RKO (cell line): ENCODE results near the gene AK8.
A peak's percentile ranks its signal among the peaks of the same experiment; 100 is the strongest.

Experiments
- DNase-seq: peaks from one replicate; pipeline ENCODE4 v3.0.0-alpha.2; 2016; ENCODE audit warnings: low spot score

AK8 gene

GRCh38 chr9:132887181-132888120, 9.4 kb upstream of the AK8 start:
- no peak for DNase-seq

DNA sequence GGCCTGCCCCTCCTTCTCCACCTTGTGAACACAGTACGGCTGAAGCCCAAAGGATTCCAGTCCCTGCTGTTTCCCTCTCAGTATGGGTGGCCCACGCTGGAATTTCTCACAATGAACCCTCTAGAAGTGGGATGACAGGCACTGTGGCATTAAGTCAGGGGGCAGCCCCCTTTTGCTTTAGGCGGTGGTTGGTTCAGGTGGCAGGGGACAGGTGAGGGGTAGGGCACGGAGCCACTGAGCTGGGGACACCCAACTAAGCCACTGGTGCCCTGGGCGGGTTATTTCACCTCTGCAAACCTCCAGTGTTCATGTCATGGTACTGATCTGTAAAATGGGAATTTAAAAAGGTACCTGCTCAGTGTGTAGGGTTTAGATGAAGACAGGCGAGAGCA, 8.2 kb upstream of the AK8 start:
- DNase-seq, result no peak

DNA sequence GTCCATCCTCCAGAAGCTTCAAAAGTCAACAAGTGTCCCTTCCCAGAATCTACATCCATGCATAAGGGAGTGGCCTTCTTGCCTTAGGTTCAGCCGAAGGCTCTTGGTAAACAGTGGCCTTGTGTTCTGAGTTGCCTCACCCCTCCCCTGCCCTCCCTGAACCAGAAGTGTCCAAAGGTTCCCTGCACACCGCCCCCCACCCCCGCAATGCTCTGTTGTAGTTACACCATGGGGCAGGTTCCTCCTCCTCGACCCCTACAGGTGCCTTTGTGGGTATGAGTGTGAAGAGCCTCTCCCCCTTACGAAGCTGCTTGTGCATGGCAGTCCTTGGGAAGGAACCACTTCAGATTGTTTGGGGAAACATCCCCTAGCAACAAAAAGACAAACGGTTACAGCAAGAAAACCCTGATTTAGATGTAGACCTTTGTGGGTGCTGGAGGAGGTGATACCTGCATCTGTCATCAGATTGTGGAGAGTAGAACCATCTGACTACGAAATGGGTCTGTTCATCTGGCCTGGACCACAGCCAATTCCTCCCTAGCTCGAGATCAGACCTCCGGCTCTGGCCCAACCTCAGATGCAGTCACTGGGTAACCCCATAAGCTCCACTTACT, 7.7 kb upstream of the AK8 start:
- no peak for DNase-seq

DNA sequence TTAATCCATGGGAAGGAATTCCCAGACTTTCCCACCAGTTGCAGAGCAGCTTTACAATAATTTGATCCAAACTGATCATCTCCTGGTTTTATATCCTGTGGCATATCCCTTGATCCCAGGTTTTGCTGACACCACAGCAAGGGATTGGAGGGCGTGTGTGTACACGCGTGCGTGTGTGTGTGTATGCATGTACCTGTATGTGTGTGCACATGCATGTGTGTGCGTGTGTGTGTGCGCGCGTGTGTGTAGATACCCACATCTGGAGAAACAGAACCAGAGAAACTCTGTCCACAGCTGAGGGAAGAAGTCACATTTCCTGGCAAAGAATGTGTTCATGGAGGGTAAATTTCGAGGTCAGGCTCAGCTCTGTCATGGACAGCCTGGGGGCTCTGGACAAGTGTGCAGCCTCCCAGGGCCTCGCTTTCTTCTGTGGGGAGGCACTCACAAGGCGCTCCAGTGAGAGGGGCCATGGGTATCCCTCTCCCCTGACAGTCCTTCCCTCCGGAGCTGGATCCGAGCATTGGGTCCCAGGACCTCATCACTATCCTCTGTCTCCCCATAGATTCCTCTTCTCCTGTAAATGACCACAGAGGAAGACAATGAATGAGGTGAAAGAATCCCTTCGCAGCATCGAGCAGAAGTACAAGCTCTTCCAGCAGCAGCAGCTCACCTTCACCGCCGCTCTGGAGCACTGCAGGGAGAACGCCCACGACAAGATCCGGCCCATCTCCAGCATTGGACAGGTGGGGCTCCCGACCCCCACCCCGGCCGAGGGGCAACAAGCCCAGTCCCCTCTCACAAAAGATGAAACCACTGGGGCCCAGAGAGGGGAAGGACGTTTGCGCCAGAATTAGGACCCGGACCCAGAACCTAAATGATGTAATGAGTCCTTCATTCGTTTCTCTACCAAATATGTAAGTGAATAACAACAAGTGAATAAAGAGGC, 5.5 kb upstream of the AK8 start:
- DNase-seq, result no peak

GRCh38 chr9:132882616-132883015, 4.5 kb upstream of the AK8 start:
- no peak for DNase-seq

DNA sequence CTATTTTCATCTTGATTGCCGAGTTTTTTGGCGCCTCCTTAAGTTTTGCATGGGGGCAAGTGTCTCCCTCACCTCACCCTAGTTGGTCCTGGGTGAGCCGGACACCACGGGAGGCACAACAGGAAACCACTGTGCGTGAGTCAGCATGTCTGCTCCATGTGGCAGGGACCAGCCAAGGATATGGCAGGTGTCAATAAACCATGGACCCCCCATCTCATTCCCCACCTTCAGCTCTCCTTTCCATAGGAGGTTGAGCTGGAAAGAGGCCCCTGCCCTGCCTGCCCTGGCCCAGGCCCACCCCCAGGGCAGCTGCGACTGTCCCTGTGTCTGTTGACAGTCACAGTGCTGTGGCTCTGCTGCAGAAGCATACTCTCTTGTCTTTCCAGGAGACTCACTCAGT, 3.7 kb upstream of the AK8 start:
- DNase-seq, result no peak

- DNase-seq, result no peak
Observed at GRCh38 chr9:132880324-132880661, 2.2 kb upstream of the AK8 start.

- peak; percentile 41 for DNase-seq
Observed at GRCh38 chr9:132879457-132880323, 1.6 kb upstream of the AK8 start.

DNA sequence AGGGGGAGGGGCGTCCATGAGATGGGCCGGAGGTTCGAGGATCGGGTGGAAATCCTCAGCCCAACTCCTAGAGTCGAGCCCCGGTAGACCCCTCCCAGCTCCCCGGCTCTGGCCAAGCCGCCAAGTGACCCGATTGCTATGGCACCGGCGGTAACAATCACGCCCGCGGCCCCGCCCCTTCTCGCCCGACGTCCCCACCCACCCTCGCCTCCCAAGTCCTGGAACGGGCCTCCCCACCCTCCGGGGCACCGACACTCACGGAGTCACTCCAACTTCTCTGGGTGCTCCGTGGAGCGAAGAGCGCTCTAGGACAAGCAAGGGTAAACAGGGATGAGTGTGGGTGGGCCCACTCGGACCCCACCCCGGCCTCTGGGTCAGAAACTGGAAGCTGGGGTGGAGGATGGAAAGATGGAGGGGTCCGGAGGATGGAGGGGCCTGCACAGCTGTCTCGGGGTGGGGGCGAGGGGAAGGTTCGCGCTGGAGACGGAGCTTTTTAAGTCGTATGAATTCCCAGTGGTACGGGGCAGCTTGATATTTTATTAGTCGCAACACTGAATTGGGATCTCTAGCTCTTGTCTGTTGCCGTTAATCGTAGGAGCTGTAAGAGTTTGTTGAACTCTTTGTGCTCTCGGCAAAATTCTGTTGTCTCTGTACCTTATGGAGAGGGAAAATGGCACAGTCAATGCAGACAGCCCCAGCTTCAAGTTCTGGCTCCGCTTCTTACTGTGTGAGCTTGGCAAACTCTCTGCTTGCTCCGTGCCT, 792 bp upstream of the AK8 start, which contains the start of gene SPACA9:
SPACA9 (plus strand) TSS at position 204 of the 762 bp plus-strand sequence. CDS start 5,050 bp downstream, outside the sequence.
- DNase-seq, result peak; percentile 55

DNA sequence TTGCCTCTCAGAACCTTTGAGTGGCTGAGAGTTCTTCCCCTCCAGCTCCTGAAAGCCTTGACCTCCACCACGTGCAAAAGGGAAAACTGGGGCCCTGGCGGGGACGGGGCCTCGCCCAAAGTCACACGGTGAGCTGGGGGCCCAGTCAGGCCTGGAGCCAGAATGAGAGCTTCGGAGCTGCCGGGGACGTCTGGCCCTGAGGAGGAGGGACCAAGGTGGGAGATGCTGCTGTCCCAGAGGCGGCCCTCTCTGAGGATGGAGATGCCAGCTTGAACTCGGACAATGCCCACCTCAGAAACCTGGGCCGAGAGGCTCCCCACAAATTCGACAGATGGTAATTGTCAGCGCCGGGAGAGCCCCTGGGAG, 643 bp downstream of the AK8 start:
- no peak for DNase-seq

DNA sequence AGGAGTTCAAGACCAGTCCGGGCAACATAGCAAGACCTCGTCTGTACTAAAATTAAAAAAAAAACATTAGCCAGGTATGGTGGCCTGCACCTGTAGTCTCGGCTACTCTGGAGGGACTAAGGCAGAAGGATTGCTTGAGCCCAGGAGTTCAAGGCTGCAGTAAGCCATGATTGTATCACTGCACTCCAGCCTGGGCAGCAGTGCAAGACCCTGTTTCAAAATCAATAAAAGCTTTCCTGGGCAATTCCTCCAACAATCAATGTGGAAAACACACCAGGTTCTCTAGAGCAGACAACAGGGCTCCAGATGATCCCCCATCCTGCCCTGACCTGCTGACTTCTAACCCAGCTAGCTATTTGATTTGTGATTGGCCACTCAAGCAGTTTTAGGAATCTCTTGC, 1.2 kb downstream of the AK8 start:
- no peak for DNase-seq

GRCh38 chr9:132875159-132875558, 2.9 kb downstream of the AK8 start:
- DNase-seq, result no peak

DNA sequence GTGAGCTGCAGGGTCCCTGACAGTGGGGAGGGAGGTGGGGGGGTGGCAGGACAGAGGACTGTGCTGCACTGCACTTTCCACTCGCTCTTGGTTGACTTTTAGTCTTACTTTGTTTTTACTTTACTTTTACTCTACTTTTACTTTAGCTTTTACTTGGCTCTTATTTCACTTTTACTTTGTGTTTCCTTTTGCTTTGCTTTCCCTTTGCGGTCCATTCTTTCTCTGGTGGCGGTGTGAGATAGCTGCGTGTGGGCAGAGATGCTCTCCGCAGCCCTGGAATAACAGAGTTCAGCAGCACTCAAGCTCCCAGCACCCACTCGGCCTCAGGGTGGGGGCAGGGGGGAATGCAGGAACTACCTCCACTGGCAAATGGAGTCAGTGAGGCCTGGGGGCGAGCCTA, 4.7 kb downstream of the AK8 start:
- no peak for DNase-seq

- no peak for DNase-seq
Observed at GRCh38 chr9:132869266-132869665, 8.8 kb downstream of the AK8 start.

DNA sequence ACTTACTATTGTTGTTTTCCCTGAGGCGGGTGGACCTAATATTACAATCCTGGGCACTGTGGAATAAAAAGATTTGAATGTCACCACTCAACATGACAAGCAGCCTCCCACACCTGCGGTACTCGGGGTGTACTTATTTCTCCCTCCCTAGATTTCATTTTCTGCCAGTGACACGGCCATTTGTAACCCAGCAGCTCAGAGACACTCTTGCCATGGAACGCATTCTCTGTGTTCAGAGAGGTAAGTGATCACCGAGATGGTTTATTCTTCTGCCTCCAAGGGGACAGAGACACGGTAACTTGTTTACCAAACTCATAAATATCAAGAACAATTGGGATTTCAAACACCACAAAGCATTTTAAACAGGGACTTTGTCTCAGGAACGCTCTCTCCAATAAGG, 11.2 kb downstream of the AK8 start:
- no peak for DNase-seq

DNA sequence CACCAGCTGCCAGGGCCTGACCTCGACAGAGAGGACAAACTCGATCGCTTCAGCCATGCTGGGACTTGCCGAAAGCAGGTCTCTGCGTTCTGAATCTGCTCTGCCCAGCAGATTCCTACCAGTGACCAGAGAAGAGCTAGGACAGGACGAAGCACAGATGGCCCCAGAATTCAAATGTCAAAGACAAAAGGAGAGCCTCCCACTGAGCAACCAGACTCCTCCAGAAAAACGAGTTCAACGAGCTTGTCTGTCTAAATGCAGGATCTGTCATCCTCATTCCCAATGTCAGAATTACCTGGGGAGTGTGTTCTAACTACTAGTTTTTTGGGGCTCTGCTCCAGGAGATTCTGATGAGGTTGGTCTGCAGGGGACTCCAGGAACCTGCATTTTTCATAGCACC, 13.4 kb downstream of the AK8 start:
- DNase-seq, result no peak

DNA sequence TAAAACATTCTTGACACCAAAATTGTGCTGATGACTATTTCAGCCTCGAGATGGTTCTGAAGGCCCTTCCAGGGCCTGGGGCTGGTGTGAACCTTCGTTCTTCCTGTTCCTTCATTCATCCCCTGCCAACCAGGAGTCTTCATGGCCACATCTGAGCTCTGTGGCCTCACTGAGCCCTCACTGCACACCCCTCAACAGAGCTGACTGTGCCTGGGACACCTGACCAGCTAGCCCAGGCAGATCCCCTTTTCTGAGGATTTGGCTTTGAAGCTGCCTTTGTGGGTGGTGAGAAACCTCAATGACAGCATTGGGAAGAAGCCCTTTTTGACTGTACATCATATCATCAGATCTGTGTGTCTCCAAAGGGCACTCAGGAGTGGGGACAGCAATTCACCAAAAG, 13.8 kb downstream of the AK8 start:
- DNase-seq, result no peak

DNA sequence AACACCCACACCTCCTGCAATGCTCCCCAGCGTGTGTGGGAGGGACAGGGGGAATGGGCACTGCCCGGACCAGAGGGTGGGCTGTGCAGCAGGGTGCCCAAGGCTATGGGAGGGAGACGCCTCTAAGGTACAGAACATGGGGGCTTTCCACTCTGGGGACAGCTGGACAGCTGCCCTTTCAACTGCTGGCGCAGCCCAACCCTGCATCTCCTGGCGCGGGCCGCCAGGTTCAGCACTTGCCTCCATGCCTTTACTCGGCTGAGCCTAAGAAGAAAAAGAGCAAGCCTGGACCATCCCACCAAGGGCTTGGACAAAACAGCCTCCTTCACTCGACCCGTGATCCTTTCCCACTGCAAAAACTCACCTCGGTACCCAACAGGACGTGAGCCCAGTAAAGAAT, 15.0 kb downstream of the AK8 start:
- no peak for DNase-seq

DNA sequence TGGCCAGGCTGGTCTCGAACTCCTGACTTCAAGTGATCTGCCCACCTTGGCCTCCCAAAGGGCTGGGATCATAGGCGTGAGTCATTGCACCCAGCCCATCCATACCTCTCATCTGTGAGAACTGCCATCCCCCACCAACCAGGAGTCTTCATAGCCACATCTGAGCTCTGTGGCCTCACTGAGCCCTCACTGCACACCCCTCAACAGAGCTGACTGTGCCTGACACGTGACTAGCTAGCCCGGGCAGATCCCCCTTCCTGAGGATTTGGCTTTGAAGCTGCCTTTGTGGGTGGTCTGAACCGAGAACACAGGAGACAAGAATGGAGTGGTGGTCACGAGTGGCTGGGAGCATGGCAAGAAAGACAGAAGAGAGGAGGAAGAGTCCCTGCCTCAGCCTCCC, 15.6 kb downstream of the AK8 start:
- DNase-seq, result no peak

DNA sequence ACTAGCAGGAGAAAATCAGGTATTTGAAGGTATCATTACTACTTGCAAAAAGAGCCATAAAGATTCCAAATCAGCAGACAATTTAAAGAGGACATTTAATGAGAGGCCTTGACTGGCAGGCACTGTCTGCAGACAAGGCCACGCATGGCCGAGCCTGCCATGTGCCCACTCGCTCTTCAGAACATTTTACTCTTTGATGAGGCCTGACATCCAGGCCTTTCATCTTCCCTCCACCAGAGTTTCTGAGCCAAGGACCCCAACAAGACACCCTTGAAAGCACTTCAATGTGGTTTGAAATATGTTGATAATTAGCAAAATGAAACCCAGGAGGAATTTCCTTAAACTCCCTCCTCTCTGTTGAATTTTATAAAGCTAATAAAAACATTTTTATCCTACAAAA, 16.4 kb downstream of the AK8 start:
- DNase-seq, result no peak

GRCh38 chr9:132858751-132859150, 19.3 kb downstream of the AK8 start:
- DNase-seq, result no peak
